Prostate gland (tissue), 2 donors: Measurements from ENCODE around the gene SRRM2. TPM values are rescaled to one million over a fixed set of nuclear protein-coding genes. Genes with fewer than 3 reads are reported as not detected.

Experiments
- DNase-seq: peaks from one replicate; pipeline ENCODE4 v3.0.0-alpha.2; 2019; ENCODE audit warnings: low spot score
- H3K27ac ChIP-seq, 2 donors: fragments of 200-600 bp; sonication (generic); 2 replicates each; pipeline ENCODE4 v1.5.1; 2017 to 2019
- H3K27me3 ChIP-seq: fragments of 200-600 bp; sonication (generic); replicated peaks from 2 replicates; pipeline ENCODE4 v1.5.1; 2019; ENCODE audit not compliant: insufficient read depth
- H3K36me3 ChIP-seq, 2 donors: fragments of 200-600 bp; sonication (generic); 1 replicate in 1 of 2; 2 replicates in 1 of 2; pipeline versions ENCODE4 v1.5.1 to v1.8.1; 2017 to 2019
- H3K4me1 ChIP-seq: fragments of 200-600 bp; sonication (generic); replicated peaks from 2 replicates; pipeline ENCODE4 v1.5.1; 2019
- H3K4me3 ChIP-seq, 2 donors: fragments of 200-600 bp; sonication (generic); 2 replicates each; pipeline ENCODE4 v1.5.1; 2017 to 2019
- H3K9me3 ChIP-seq: fragments of 200-600 bp; sonication (generic); 2 replicates; pipeline ENCODE4 v1.5.1; 2017
- POLR2A ChIP-seq: fragments of 450-650 bp; IDR thresholded peaks from one replicate; pipeline ENCODE4 v1.6.1; 2016; ENCODE audit warnings: antibody characterized with exemption, mild to moderate bottlenecking
- POLR2AphosphoS5 ChIP-seq: sonication (generic); formaldehyde crosslinking; IDR thresholded peaks from one replicate; pipeline ENCODE4 v1.6.1; 2017; ENCODE audit warnings: antibody characterized with exemption
- WGBS: methylation state at CpG from one replicate; pipeline ENCODE4 v1.1.5; 2018; 5-methylcytosine and 5-hydroxymethylcytosine counted together
- intact Hi-C: fragments of 100-400 bp; cut with DNase I; formaldehyde crosslinking; loops from one replicate; pipeline ENCODE4 v1.14.2; 2022
- total RNA-seq, 2 donors: library from RNA; depleted of rRNA; stranded (reverse); fragments of >200 nt; gene quantifications; one replicate each; pipeline ENCODE4 v1.1.0, GENCODE V29; 2016
- TF ChIP-seq, protein P1 (sequence below), 4 experiments: fragments of 200-600 bp in 2 of 4; fragments of 450-650 bp in 2 of 4; sonication (generic) in 2 of 4; IDR thresholded peaks; 1 replicate in 3 of 4; 2 replicates in 1 of 4; pipeline ENCODE4 v1.5.1; 2016 to 2019; ENCODE audit warnings: antibody characterized with exemption in 4 of 4, mild to moderate bottlenecking in 2 of 4, moderate library complexity in 2 of 4

The SRRM2 gene
- total RNA-seq, 2 donors from 2014 or later = 287 to 714 TPM

GRCh38 chr16:2771496-2772402 is 19.3 kb downstream of the SRRM2 start:
- Histone ChIP-seq H3K27me3 (no peaks in the 10 kb centered on the region), H3K4me1 (peaks cover 7% of the 10 kb centered on the region), H3K27ac (no peak overlapping the region), H3K4me3 (no peak overlapping the region), H3K36me3 (peaks cover 33 to 46% of the 10 kb centered on the region in 2 donors), H3K9me3 (no peaks in the 10 kb centered on the region)
- DNase-seq = no peak
- intact Hi-C loops = no loop called here
- 65% methylated on average over 18 of the region's 18 CpGs for WGBS
- TF ChIP-seq POLR2A = no peak
- no peak for TF ChIP-seq POLR2AphosphoS5
- TF ChIP-seq, protein P1, sequence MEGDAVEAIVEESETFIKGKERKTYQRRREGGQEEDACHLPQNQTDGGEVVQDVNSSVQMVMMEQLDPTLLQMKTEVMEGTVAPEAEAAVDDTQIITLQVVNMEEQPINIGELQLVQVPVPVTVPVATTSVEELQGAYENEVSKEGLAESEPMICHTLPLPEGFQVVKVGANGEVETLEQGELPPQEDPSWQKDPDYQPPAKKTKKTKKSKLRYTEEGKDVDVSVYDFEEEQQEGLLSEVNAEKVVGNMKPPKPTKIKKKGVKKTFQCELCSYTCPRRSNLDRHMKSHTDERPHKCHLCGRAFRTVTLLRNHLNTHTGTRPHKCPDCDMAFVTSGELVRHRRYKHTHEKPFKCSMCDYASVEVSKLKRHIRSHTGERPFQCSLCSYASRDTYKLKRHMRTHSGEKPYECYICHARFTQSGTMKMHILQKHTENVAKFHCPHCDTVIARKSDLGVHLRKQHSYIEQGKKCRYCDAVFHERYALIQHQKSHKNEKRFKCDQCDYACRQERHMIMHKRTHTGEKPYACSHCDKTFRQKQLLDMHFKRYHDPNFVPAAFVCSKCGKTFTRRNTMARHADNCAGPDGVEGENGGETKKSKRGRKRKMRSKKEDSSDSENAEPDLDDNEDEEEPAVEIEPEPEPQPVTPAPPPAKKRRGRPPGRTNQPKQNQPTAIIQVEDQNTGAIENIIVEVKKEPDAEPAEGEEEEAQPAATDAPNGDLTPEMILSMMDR (IDR thresholded peaks at IDR 0.05) = no peak

DNA sequence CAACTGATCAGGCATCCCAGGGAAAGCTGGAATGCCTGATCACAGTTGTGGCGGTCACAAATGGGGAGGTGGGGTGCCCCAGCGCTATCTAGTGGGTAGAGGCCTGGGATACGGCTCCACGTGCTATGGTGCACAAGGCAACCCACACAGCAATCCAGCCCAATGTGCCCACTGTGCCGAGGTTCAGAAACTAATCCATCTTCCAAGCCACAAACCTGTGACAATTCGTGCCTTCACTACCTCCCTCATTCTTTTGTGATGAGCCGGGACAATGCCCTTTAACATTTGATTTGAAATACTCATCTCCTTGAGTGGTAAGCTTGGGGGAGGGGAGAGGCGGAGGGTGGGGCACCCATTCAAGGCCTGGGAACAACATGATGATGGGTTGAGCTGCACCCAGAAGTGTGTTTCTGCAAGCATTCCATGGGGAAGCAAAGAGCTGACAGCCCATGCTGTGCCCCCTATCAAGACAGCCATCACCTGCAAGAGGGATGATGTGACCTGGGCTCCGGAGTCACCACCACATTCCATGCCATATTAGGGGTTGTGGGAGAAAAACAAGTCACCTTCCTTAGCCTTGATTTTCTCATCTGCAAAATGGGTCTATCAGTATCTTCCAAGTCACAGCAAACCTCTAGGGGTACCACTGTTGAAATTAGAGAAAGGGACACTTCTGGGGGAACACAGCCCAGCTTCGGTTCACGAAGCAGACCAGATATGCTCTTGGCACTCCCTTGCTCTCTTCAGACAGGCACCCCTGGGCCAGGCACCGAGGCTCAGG is 20.9 kb downstream of the SRRM2 start:
- Histone ChIP-seq H3K36me3 (peaks cover 25 to 32% of the 10 kb centered on the region in 2 donors), H3K4me1 (peaks cover 7% of the 10 kb centered on the region), H3K27ac (no peak overlapping the region), H3K9me3 (no peaks in the 10 kb centered on the region), H3K4me3 (no peak overlapping the region), H3K27me3 (no peaks in the 10 kb centered on the region)
- DNase-seq = no peak
- intact Hi-C loops = no loop called here
- WGBS = 76% methylated on average over 12 of the region's 12 CpGs
- no peak for TF ChIP-seq POLR2A
- no peak for TF ChIP-seq POLR2AphosphoS5
- TF ChIP-seq, protein P1 (IDR thresholded peaks at IDR 0.05) = no peak

DNA sequence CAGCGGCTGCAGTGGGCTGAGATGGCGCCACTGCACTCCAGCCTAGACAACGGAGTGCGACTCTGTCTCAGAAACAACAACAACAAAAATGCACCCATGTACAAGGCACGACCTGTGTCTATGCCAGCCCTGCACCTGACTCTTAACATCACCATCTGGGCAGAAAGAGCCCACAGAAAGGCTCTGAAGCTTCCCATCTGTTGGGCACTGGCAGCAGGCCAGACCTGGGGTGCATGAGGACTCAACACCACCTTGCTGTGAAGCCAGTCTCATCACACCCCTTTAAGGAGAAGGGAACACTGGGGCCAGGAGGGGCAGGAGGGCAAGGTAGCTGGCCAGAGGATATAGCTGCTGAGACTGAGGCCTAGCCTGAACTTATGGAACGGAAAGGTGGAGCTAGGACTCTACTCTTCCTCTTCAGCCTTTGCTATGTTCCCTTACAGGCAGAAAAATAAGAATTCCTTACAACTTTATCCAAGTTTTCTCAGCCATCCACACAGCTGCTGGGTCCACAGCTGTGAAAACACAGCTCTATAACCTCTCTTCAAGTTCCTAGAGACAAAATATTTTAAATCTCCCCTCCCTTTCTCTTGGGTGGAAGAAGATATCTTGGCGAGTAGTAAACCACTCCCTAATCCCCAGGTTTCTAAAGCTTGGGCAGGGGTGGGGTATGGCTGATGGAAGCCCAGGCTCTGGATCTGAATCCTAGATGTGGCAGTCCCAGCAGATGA is 21.9 kb downstream of the SRRM2 start:
- peaks cover 7% of the 10 kb centered on the region for H3K4me1 ChIP-seq
- DNase-seq = no peak

DNA sequence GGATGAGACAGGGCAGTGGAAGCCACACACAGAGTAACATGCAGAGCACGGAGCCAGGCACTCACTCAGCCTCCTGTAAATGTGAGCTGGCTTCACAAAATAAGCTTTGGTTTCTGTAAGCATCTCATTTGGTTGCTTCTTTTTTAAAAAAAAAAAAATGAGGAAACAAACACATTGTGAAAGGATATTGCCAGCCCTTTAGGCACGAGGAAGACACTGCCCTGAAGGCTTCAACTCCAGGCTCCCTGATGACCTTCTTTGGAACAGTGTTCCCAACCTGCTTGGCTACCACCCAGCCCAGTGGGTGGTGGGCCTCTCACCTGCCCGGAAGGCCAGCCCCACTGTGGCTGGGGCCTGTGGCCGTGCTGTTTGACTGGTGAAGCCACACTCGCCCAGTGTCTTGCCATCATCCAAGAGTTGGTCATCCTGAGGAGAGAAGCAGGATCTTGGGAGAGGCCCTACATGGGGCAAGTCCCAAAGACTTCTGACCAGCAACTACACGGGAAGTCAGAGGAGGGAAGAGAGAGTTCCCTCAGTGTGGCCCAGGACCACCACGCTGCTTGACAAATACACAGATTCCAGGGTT is 22.8 kb downstream of the SRRM2 start:
- intact Hi-C loops = loop anchor here (5.0 kb wide), 1 partner anchor 92 kb away; no protein-coding TSS in a partner anchor
- Histone ChIP-seq H3K27ac (no peak overlapping the region), H3K4me3 (no peak overlapping the region), H3K27me3 (no peaks in the 10 kb centered on the region), H3K9me3 (no peaks in the 10 kb centered on the region), H3K36me3 (peaks cover 9 to 19% of the 10 kb centered on the region in 2 donors), H3K4me1 (peaks cover 7% of the 10 kb centered on the region)
- TF ChIP-seq, protein P1 (IDR thresholded peaks at IDR 0.05) = no peak
- TF ChIP-seq POLR2A (no peak), POLR2AphosphoS5 (no peak)
- DNase-seq = no peak
- 67% methylated on average over 7 of the region's 7 CpGs for WGBS

More for the DNA sequence above, 21.9 kb downstream of the SRRM2 start:
- Histone ChIP-seq H3K27ac (no peak overlapping the region), H3K9me3 (no peaks in the 10 kb centered on the region), H3K4me3 (no peak overlapping the region), H3K36me3 (peaks cover 17 to 28% of the 10 kb centered on the region in 2 donors), H3K27me3 (no peaks in the 10 kb centered on the region)
- WGBS = 64% methylated on average over 7 of the region's 7 CpGs
- TF ChIP-seq POLR2AphosphoS5 = no peak
- TF ChIP-seq POLR2A = no peak
- TF ChIP-seq, protein P1 (IDR thresholded peaks at IDR 0.05) = no peak
- intact Hi-C loops = no loop called here
